ENCODE results near the gene CIAO2B.
"Not testable (repeated sequence)": the region's sequence is repeated elsewhere in the genome, so short reads cannot be mapped to it uniquely, and the experiment has no call there.

CIAO2B gene

DNA sequence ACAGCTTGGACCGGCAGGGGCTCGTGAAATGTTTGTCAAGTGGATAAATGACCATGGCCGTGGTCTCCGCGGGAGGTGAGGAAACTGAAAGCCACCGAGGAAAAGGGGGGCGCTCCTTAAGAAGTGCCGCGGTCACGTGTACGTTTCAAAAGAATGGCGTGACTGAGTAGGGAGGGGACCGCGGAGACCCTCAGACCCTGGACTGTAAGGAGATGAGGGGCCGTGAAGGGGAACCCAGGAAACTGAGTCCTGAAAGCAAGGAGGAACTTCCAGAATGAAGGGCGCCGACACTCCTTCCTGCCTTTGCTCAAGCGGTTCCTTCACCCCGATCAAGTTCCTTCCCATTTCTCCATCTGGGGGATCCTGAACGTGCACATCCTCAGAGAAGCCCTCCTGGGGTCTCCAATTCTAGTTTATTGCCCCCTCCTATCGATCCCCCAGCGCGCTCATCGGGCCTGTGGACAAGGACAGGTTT is 674 bp upstream of the CIAO2B start:
- not testable (repeated sequence) for H3K27me3 Mint-ChIP-seq, H3K9me3 Mint-ChIP-seq
- H3K36me3 Mint-ChIP-seq: peaks cover 12% of the 10 kb centered on the region

DNA sequence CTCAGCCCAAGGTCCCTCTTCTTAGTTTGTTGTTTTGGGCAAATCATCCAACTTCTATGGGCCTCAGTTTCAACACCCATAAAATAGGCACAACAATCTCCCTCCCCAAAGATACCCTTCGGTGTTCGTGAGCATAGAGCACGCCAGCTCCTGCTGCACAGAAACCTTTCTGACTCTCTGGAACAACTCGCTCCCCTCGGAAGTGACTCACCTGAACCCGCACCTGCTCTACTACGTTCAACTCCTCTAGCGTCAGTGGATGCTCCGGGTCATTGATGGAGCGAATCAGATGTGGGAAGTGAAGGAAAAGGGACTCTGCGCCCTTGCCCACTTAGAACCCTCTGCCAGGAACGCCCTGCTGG is 445 bp downstream of the CIAO2B start:
- H3K27ac Mint-ChIP-seq: peak overlapping the region; percentile 98
- H3K36me3 Mint-ChIP-seq: peaks cover 11% of the 10 kb centered on the region
- H3K27me3 Mint-ChIP-seq: no peaks in the 10 kb centered on the region
- no peaks in the 10 kb centered on the region for H3K9me3 Mint-ChIP-seq
- peak overlapping the region; percentile 98 for H3K4me3 Mint-ChIP-seq
- H3K4me1 Mint-ChIP-seq: peaks cover 52% of the 10 kb centered on the region

More for the DNA sequence above, 674 bp upstream of the CIAO2B start:
- Mint-ChIP-seq H3K4me3 (peak overlapping the region; percentile 98), H3K27ac (peak overlapping the region; percentile 98), H3K4me1 (peaks cover 52% of the 10 kb centered on the region)

DNA sequence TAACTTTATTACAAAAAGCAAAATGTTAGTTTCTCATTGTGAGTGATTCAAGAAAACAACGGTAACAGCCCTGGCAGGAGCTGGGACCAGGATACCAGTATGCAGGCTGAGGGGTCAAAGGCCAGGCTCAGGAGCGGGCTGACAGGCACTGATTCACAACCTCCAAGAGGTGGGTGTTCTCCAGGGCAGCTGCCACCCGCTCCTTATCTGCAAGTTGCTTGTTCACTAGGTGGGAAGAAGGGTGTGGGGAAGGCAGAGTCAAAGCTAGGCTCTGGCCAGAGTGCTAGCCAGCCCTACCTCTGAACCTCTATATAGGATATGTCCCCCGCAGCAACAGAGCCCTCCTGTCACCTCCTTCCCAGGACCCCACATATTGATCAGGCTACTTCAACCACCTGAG is 2.1 kb downstream of the CIAO2B start:
- Mint-ChIP-seq H3K36me3 (peaks cover 11% of the 10 kb centered on the region), H3K27ac (peak overlapping the region; percentile 72), H3K4me1 (peaks cover 45% of the 10 kb centered on the region), H3K4me3 (peak overlapping the region; percentile 98), H3K27me3 (no peaks in the 10 kb centered on the region), H3K9me3 (no peaks in the 10 kb centered on the region)

DNA sequence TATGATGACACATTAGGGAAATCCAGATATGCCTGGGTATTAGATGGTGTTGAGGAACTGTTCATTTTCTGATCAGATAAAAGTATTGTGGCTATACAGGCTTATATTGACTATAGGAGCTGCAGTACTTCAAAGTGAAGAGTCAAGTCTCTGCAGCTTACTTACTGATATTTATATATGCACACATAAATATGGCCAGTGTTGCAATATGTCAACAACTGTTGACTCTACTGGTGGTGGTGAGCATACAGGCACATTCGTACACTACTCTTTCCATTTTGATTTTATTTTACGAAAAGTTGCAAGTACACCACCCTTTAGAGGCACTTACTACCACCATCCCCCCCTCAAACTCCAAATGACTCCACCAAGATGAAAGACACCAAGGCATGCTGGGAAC is 2.5 kb downstream of the CIAO2B start:
- Mint-ChIP-seq H3K36me3 (peaks cover 11% of the 10 kb centered on the region), H3K4me3 (peak overlapping the region; percentile 45), H3K4me1 (peaks cover 41% of the 10 kb centered on the region), H3K27me3 (no peaks in the 10 kb centered on the region), H3K9me3 (no peaks in the 10 kb centered on the region), H3K27ac (no peak overlapping the region)

DNA sequence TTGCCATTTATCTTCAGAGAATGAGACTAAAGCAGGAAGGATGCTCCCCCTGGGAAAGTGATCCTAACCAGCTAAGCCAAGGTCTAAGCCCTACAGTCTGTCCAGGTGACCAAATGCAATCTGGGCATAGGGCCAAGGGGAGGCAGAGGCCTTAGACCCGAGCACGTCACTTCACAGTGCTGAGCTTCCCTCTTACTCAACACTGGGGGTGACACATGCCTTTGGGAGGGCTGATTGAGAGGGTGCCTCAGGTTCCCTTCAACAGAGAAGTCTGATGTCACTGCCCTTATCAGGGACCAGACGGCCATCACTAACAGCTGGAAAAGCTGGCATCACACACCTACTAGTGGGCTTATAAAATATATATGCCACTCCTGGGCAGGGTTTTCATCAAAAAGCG is 4.0 kb downstream of the CIAO2B start:
- Mint-ChIP-seq H3K27ac (no peak overlapping the region), H3K27me3 (peaks cover 2% of the 10 kb centered on the region), H3K9me3 (no peaks in the 10 kb centered on the region), H3K4me1 (peaks cover 34% of the 10 kb centered on the region), H3K36me3 (peaks cover 11% of the 10 kb centered on the region), H3K4me3 (no peak overlapping the region)

DNA sequence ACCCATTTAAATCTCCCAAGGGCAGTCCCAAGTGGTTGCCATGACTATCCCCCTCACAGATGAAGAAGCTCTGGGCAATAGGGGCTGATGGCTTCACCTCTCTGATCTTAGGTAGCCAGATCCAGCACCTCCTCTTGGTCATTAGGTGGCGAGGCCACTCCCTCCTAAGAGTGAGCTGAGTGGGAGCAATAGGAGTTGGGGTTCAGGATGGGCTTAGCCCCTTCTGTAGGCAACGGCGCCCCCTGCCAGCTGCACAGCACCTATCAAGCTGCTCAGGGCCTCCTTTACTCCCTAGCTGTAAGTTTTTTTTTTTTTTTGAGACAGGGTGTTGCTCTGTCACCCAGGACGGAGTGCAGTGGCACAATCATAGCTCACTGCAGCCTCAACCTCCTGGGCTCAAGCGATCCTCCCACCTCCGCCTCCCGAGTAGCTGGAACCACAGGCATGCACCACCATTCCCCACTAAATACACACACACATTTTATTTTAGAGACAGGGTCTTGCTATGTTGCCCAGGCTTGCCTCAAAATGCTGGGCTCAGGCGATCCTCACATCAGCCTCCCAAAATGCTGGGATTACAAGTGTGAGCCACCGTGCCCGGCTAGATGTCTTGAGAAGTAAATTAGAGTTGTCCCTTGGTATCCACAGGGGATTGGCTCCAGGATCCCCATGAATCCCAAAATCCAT is 5.4 kb downstream of the CIAO2B start:
- Mint-ChIP-seq H3K27ac (no peak overlapping the region), H3K9me3 (no peaks in the 10 kb centered on the region)

DNA sequence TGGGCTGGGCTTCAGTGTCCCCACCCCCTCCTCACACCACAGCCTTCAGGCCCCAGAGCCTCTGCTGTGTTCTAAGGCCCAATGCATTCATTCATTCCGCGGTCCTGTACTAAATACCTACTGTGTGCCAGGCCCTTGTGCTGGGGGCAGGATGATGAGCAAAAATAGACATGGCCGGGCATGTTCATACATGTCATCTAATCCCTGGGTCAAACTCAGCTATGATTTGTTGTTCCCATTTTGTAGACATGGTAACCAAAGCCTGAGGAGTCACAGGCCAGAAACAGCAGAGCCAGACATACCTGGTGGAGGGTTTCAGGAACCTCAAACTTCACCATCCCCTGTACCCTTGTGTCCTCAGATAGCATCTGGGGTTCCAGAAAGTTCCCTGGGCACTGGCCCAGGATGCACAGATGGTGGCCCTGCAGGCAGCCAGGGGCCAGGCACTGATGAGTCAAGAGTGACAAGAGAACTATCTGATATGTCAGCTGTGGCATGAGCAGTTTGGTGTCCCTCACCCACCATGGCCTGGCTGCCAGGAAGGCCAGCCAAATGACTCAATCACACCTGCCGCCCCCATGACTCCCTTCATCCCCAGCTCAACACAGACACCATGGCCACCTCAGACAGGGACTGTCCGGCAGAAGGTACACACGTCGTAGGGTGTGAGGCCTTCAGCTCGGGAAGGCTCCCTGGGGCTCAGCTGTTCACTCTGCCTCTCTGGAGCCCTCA is 6.1 kb downstream of the CIAO2B start:
- H3K4me3 Mint-ChIP-seq: no peak overlapping the region
- H3K4me1 Mint-ChIP-seq: peaks cover 23% of the 10 kb centered on the region
- H3K27me3 Mint-ChIP-seq: peaks cover 11% of the 10 kb centered on the region
- H3K9me3 Mint-ChIP-seq: no peaks in the 10 kb centered on the region
- H3K27ac Mint-ChIP-seq: no peak overlapping the region
- H3K36me3 Mint-ChIP-seq: peaks cover 4% of the 10 kb centered on the region

More for the DNA sequence above, 5.4 kb downstream of the CIAO2B start:
- H3K4me1 Mint-ChIP-seq: peaks cover 30% of the 10 kb centered on the region
- peaks cover 4% of the 10 kb centered on the region for H3K27me3 Mint-ChIP-seq
- peaks cover 7% of the 10 kb centered on the region for H3K36me3 Mint-ChIP-seq
- no peak overlapping the region for H3K4me3 Mint-ChIP-seq

DNA sequence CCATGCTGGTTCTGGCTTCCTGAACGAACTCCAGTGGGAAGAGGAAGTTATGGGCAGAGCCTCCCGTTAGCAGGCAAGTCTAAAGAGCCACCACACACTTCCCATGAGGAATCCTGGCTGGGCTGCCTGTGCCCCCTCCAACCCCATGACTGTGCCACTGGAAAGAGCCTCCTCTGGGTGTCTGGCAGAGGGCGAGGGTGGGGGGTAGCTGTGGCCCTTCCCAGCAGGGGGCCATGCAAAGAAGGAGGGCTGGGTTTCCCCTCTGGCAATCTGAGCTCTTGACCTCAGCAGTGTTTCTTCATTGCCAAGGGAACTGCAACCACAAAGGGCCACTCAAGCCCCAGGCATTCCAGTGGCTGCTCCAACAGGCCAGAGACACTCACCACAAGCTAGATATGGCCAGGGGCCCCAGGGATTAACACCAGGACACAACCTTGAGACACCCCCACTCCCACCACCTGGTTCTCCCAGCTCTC is 7.2 kb downstream of the CIAO2B start:
- Mint-ChIP-seq H3K27ac (no peak overlapping the region), H3K4me3 (no peak overlapping the region), H3K9me3 (no peaks in the 10 kb centered on the region), H3K4me1 (peaks cover 12% of the 10 kb centered on the region), H3K27me3 (peaks cover 12% of the 10 kb centered on the region), H3K36me3 (no peaks in the 10 kb centered on the region)

DNA sequence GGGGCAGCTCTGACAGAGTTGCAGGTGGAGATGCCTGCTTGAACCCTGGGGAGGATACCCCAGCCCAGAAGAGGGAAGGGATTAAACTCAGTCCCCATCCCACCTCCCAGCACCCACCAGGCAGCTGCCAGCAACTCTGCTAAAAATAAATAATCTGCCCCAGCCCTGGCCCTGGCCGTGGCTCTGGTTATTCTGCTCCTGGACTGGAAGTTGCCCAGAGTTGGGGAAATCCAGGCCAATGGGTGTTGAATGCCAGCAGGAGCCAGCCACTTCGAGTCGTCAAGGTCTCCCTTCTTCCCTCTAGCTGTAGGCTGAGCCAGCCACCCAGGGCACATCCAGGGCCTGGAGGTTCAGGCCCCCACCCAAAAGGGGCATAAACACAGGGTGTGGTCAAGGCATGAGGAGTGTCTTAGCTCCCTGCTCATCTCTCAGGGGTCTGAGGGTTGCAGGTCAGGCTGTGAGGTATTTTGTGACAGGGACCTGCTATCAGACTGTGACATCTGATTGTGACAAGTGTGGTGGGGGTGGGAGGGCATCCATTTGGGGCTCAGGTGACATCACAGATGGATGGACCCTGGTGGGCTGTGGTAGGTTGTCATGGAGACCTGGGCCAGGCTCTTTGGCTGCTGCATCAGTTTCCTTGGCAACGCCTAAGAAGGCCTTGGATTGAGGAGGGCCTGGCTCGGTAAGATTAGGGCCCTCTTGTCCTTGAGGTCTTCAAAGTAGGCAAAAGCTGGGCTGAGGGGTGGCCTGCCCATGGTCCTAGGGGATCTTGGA is 7.8 kb downstream of the CIAO2B start:
- Mint-ChIP-seq H3K27me3 (peaks cover 13% of the 10 kb centered on the region), H3K4me1 (peaks cover 7% of the 10 kb centered on the region), H3K9me3 (no peaks in the 10 kb centered on the region), H3K4me3 (no peak overlapping the region), H3K27ac (no peak overlapping the region), H3K36me3 (no peaks in the 10 kb centered on the region)

DNA sequence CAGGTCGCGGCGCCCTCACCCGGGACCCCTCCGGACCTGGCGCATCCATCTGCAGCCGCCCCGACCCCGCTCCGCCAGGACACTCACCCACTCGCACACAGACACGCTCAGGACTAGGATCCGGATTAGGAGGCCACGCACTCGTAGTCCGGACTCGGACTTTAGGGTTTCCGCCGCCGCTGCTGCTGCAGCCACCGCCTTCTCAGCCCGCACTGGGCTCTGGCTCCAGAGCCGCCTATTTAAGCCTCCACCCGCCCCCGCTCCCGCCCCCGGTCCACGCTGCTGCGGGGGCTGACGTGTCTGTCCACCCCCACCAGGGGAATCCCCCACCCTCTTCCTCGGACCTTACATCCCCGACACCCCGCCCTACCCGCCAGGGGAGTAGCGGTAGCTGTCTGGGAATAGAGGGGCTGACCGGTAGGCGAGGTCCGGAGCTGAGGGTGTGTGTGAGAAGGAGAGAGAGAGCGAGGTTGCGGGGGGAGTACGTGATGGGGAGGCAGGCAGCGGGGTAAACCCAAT is 8.8 kb downstream of the CIAO2B start, which contains the start of gene RRAD:
Gene RRAD (minus strand): TSS at position 214 of the 519 bp plus-strand sequence. CDS start 356 bp downstream, outside the sequence.
- Mint-ChIP-seq H3K4me3 (peak within 1 kb of the TSS; percentile 73), H3K4me1 (peaks cover 7% of the 10 kb centered on the region), H3K9me3 (no peaks in the 10 kb centered on the region), H3K27me3 (peaks cover 15% of the 10 kb centered on the region), H3K27ac (peak within 1 kb of the TSS; percentile 35), H3K36me3 (no peaks in the 10 kb centered on the region)

DNA sequence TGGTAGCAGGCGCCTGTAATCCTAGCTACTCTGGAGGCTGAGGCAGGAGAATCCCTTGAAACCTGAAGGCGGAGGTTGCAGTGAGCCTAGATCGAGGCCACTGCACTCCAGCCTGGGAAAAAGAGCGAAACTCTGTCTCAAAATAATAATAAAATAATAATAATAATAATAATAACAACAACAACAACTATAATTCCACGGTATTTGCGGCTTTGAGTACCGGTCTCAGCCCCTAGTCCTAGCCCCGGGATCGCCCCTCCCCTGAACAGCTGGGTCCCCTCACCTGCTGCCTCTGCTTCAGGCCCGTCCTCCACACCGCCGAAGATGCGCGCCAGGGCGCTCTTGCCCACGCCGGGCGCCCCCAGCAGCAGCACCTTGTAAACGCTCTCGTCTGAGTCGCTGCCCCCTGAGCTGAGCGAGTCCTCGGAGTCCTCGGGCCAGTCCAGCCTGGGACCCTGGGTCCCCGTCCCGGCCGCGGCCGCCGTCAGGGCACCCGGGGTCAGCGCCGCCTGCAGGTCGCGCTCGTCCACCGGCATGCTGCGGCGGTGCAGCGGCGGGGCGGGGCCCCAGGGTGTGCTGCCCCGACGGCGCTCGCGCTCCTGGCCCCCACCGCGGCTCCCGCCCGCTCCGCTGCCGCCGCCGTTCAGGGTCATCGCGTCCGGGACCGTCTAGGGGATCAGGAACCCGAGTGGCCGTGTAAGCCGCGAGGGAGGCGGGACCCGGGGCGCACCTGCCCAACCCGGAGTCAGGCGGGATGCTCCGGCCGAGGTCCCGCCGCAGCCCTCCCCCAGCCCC is 9.5 kb downstream of the CIAO2B start:
- Mint-ChIP-seq H3K9me3 (no peaks in the 10 kb centered on the region), H3K4me3 (peak overlapping the region; percentile 36), H3K27ac (no peak overlapping the region), H3K27me3 (peaks cover 15% of the 10 kb centered on the region), H3K36me3 (no peaks in the 10 kb centered on the region), H3K4me1 (peaks cover 7% of the 10 kb centered on the region)

DNA sequence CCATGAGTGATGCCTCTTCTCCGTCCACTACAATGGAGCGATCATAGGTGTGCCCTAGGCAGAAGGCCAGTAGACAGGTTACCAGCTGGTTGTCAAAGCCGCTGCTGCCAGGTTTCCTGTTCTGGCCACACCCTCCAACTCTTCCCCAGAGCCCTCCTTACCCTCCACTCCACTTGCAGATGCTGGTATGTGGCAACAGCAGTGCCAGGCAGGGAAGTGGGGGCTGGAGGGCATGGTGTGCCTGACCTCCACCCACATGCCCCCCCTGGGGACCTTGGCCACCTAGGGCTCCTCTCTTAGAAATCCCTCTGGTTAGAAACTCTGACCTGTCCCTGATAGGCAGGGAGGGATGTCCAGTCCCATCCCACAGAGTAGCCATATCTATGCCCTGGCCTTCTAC is 10.3 kb downstream of the CIAO2B start:
- H3K27ac Mint-ChIP-seq: no peak overlapping the region
- peak overlapping the region; percentile 5 for H3K4me3 Mint-ChIP-seq
- H3K36me3 Mint-ChIP-seq: no peaks in the 10 kb centered on the region
- H3K27me3 Mint-ChIP-seq: peaks cover 15% of the 10 kb centered on the region
- peaks cover 7% of the 10 kb centered on the region for H3K4me1 Mint-ChIP-seq
- no peaks in the 10 kb centered on the region for H3K9me3 Mint-ChIP-seq

DNA sequence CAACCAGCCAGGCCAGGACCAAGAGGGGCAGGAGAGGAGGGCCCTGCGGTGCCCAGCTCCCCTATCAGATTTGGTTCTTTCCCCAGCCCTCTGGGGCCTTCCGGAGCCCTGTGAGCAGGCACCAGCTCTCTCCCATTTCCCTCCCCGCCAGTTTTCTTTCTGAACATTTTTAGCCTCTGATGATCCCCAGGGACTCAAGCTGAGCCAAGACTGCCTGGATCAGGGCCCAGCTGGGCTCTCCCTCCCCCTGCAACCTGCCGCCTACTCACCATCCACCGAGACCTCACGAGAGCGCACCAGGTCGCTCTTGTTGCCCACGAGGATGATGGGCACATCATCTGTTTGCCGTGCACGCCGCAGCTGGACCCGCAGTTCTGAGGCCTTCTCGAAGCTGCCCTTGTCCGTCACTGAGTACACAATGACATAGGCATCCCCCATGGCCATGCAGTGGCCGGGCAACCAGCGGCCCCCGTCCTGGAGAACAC is 10.9 kb downstream of the CIAO2B start:
- H3K36me3 Mint-ChIP-seq: no peaks in the 10 kb centered on the region
- H3K9me3 Mint-ChIP-seq: no peaks in the 10 kb centered on the region
- H3K27ac Mint-ChIP-seq: peak overlapping the region; percentile 23
- no peak overlapping the region for H3K4me3 Mint-ChIP-seq
- H3K4me1 Mint-ChIP-seq: peaks cover 7% of the 10 kb centered on the region
- H3K27me3 Mint-ChIP-seq: peaks cover 15% of the 10 kb centered on the region

DNA sequence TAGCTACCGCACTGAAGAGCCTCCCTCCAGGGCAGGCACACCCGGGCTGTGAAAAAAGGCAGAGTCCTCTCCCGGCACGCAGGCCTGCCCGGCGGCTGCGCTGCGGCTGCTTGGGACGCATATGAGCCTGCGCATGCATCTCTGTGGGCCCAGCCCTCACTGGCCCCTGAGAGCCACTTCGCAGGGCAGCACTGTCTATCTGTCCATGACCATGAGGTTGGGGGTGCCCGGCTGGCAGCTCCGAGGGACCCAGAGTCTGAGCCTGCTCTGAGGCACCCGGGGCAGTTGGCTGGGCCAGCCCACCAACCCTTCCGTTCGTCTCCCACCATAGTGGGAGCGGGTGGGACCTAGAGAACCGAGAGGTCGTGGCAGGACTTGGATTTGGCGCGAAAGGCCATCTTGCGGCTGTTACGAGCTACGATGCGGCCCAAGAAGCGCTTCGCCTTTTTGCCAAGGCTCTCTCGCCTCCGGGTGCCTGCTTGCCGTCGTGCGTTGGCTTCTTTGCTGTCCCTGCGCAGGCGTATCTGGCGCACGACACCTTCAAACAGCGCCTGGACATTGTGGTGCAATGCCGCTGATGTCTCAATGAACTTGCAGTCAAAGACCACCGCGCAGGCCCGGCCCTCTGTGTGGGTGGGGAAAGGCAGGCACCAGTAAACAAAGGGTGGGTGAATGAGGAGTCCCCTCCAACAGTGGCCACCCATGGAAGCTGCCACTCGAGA is 12.3 kb downstream of the CIAO2B start:
- Mint-ChIP-seq H3K9me3 (no peaks in the 10 kb centered on the region), H3K27me3 (peaks cover 15% of the 10 kb centered on the region), H3K27ac (no peak overlapping the region), H3K4me1 (peaks cover 7% of the 10 kb centered on the region), H3K36me3 (no peaks in the 10 kb centered on the region), H3K4me3 (no peak overlapping the region)
